Measurements from ENCODE around the gene PSKH1. TPM values are rescaled to one million over a fixed set of nuclear protein-coding genes. Genes with fewer than 3 reads are reported as not detected.

Gene PSKH1
- 14.5 and 18.5 TPM in 2 replicates for total RNA-seq

DNA sequence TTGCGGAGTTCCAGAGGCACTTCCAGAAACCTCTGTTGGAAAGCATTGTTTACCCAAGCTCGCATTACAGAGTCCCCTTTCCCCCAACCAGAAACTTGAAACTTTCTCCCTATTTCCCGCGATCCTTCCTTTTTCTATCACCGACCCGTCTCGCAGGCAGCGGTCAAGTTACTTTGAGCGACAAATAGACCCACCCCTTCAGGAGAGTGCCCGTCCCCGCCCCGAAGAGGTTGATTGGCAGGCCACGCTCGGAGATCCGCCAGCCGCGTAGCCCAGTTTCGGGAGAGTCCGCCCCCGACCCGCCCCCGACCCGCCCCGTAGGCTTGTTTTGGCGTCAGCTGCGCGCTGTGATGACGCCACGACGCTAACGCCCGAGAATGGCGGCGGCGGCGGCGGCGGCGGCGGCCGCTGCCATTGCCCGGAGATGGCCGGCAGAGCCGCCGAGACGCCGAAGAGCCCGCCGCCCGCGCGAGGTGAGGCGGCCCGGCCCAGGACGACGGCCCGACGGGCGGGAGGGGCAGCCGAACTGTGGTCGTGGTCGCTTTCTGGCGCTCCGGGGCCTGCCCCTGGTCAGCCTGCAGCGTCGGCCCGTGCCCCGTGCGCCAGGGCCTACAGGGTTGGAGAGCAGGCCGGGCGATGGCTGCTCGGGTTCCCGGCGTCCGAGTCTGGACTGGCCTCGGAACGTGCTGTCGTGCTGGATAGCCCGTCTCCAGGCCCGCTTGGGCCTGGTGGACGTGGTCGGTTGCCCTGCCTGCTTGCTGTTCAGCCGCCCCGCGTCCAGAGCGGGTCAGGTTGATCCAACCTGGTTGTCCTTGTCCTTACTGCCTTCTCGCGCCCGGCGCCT lies at the start of gene PSKH1:
TSS of gene PSKH1 (plus strand) at position 356 of the 844 bp plus-strand sequence. CDS start 15,496 bp downstream, outside the sequence.

DNA sequence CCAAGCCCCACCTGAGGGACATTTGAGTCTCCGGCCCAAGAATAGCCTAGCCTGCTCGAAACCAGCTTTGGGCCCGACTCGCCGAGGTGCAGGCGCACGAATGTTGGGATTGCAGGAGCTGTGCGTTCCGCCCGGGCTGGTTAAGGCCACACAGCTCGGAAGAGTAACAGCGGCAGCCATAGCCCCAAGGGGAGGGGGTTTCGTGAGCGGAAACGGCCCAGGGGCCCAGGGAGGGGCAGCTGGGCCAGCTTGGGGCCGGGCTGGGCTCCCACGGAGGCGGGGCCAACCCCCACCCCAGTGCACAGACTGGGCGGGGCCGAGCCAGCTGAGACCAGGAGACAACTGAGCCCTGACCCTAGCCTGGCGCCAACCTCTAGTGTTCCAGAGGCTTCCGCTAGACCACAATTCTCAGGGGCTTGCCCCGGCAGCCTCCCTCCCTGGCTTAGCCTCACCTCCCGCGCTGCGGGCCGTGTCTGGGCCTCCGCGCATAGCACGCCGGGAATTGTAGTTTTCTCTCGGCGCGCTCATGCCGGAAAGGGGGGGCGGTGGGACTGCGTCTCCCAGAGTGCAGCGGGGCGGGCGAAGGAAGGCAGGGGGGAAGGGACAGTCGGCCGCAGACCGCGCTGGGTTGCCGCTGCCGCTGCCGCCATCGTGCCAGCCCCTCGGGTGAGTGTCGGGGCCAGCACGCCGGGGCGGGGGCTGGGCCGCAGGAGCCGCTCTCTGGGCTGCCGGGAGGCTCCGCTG lies 46.6 kb upstream of the PSKH1 start, which contains the start of gene NUTF2:
TSS of gene NUTF2 (plus strand) at position 614 of the 744 bp plus-strand sequence. CDS start 18,198 bp downstream, outside the sequence.

DNA sequence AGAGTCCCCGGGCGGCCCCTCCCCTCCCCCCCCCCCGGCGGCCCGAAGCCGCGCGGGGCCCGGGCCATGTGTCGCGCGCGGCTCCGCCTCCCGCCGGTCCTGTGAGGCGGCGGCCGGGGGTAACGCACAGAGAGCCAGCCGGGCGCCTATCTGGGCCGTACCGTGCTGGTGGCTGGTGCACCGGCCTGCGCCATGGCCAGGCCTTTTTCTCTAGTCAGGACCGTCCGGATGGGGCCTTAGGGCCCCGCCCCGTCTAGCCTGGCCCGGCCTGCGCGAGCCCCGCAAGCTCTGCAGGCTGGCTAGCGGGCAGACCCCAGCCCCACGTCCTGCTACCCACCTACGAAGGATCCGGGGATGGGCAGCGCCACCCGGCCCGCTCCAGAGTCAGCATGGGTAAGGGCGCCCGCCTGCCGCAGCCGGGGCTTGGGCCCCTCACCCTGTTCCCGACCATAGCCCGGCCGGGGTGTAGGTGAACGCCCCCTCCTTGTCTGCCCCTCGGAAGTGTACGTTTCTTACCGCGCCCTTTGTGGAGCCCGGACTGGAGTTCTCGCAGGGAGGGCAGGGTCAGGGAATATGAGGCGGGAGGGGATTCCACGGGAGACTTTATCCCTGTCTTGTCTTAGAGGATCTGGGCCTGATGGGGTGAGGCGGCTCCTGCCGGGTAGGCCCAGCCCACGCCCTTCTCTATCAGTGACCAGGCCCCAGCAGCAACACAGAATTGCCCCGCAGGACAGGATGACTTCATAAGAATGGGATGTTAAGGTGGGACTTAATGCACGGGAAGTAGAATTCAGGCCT lies 45.8 kb upstream of the PSKH1 start, which contains the start of gene CENPT:
TSS of gene CENPT (minus strand) at position 630 of the 798 bp plus-strand sequence. CDS start 13,834 bp downstream, outside the sequence.

DNA sequence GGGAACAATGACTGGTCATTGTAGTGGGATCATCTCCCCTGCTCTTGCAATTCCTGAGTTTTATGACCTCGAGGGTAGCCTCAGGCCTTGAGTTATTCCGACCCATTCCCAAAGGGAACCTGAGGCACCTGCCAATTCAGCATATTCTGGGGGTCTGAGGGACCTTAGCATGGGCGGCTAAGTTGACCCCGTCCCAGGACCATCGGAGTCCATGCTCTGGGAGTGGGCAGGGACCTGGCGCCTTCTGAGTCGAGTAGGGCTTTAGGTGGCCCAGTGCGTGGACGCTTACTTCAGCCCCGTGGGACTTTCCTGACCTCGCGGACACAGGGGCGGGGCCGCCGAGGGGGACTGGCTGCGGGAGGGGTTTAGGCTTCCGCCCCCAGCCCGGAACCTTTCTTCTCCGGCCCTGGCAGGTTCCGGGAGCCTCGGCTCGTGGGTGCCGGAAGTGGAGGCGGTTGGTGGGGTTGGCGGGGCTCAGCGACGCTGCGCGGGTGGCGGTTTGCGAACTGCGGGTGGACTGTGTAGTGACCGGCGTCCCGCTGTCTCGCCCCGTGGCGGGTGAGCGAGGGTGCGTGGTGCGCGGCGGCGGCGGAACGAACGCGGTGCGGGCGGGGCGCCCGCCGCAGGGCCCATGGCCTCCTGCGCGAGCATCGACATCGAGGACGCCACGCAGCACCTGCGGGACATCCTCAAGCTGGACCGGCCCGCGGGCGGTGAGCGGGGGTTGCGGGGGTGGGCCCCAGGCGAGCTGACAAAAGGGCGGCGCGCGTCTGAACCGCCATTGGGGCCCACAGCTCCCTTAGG lies 20.2 kb upstream of the PSKH1 start, which contains the start of gene EDC4:
TSS of gene EDC4 (plus strand) at position 422 of the 804 bp plus-strand sequence. CDS start at position 632, 210 bp downstream.

DNA sequence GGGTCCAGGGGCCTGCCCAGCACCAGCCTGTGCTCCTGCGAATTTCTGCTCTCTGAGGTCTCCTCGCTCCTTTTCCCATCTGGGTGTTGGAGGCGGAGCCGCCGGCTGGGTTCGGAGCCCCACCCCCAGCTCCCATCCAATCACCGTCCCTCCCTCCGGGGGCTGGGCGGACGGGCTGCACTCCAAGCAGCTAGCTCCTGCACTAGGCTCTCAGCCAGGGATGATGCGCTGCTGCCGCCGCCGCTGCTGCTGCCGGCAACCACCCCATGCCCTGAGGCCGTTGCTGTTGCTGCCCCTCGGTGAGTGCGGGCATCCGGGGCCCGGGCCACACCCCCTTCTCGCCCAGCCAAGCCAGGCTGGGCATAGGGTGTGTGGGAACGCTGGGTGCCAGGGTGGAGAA lies 8.4 kb upstream of the PSKH1 start, which contains the start of gene NRN1L:
TSS of gene NRN1L (plus strand) at position 202 of the 400 bp plus-strand sequence. CDS start at position 221, 19 bp downstream.

DNA sequence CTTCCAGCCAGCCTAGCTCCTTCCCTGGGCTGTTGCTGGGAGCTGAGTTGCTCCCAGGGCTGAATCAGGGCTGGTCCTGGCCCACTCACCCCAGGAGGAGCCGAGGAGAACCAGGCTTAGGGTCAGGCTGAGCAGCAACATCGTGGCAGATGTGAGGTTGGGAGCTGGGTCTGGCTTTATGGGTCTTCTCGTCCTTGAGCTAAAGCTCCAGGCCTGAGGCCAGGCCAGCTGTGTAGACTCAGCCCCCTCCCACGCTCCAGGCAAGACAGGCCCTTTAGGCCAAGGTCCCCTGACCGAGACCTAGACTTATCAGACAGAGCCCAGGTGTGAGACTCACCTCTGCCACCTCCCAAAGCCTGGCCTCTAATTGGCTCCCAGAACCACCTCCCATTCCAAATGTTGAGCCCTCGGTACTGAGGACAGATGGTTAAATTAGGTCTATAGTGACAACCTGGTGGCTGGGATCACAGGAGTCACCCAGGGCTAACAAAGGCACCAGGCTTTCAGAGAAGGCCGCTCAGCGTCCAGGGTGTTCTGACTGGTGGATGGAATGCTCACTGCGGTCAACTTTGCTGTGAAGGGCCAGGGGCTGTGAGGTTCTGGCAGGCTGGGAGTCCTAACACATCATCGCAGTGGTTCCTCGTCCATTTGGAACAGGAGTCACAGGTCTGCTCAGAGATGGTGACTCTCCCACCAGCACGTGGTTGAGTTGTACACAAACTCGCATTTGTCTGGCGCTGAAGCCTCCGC lies 38.8 kb downstream of the PSKH1 start, which contains the start of gene CTRL:
TSS of gene CTRL (minus strand) at position 151 of the 750 bp plus-strand sequence. CDS start at position 141, 10 bp downstream.

DNA sequence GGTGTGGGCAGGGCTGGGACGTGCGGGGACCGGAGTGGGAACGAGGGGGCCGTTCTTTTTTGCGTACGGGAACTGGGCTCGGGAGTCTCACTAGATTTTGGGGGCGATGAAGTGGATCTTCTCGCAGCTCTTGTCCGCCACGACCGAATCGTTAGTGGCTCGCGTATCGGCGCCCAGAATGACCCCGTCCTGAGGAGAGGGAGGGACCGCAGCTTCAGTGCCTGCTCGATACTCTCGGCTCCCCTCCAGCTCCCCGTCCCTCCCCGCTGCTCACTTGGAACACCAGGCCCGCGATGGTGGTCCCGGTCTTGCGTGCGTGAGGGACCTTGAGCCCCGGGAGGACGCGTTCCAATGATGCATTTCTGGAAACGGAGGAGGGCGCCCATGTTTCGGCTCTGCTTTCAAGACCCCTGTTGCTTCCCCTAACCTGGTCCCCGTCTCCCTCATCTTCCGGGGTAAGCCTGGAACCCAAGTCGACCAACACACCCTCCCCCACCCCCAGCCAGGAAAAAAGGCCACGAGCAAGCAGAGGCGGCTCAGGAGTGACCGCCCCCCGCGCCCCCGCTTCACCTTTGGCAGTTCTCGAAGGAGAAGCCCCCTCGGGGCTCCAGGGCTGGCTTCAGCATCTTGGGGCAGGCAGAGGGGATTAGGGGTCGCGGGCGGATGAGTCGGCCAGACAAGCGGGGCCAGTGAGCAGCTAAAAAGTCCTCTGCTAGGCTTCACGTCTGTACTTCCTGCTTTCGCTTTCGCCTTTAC lies 43.2 kb downstream of the PSKH1 start, which contains the start of gene PSMB10:
TSS of gene PSMB10 (minus strand) at position 727 of the 756 bp plus-strand sequence. CDS start at position 626, 101 bp downstream.

DNA sequence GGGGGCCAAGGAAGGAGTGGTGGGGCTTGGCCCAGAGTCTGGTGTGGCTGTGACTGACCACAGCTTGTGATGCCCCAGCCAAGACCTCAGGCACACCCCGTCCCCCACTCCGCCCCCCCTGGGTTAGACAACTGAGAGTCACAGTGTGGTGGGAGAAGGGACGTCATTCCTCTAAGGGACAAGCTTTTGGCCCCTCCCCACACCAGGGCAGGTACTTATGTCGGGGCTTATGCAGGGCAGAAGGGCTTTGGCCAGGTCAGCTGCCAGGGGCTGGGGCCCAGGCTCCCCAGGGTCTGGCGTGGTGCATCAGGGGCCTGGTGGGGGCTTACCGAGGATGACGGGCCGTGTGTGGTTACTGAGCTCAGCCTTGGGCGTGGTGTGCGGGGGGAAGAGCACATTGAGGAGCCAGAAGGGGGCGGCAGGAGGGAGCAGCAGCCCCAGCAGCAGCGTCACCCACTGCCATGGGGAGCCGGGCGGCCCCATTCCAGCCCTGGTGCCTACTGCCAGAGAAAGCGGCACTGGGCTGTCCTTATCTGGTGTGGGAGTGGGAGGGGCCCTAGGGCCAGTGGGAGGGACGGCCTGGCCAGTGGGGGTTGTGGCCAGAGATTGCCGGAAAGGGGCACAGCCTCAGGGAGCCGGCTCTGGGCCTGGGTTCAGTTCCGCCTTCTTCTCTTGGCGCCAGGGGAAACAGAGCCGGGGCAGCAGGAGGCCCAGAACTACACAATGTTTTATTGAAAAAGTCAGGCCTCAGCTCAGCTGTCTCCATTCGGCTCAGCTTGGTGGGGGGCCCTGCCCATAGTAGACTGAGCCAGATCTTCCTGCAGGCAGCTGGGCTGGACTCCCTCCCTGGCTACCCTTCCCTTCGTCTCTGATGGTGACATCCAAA lies 50.8 kb downstream of the PSKH1 start, which contains the start of gene LCAT:
TSS of gene LCAT (minus strand) at position 502 of the 886 bp plus-strand sequence. CDS start at position 483, 19 bp downstream.

DNA sequence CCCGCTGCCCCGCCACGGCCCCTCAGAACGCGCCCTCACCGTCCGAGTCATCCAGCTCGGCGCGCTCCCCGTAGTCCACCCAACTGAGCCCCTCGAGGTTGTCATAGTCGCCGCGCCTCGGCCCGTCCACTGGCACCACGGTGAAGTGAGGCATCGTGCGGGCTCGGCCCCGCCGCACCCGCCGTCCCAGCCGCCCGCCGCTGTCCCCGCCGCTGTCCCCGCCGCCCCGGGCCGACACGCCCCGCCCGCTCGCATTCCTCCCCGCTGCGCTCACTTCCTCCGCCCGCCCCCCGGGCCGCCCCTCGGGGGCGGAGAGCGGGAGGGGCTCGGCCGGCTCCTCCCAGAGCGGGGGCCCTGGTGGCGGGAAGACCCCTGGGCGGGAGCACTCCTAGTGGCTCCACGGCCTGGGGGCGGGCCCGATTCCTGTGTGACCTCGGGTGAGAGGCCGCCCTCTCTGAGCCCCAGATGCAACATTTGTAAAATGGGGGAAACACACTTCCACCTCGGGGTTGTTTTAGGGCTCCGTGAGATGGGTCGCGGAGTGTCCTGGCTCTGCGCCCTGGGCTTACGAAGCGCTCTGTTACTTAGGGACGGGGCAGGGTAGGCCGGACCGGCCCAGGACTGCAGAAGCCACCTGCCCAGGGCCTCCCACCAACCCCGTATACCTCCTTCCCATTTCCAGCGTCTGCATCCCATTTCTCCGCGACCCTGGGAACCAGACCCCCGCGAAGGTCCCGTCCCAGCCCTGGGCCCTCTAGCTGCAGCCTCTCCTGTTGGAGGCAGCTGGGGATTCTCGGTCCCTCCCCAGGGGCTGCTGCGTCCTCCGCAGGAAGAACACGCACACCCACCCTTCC lies 75.6 kb downstream of the PSKH1 start, which contains the start of gene SLC12A4:
TSS of gene SLC12A4 (minus strand) at position 238 of the 854 bp plus-strand sequence. CDS start at position 154, 84 bp downstream.

Other genes with a start within 250 kb of the PSKH1 start
- gene CARMIL2, start 248.1 kb upstream of the PSKH1 start, total RNA-seq, result under 0.01 and 0.29 TPM in 2 replicates
- gene ACD, start 233.0 kb upstream of the PSKH1 start, total RNA-seq, result 15.4 and 16.7 TPM in 2 replicates
- 0.44 and 2.5 TPM in 2 replicates for gene PARD6A, start 232.3 kb upstream of the PSKH1 start, total RNA-seq
- gene ENKD1, start 226.5 kb upstream of the PSKH1 start, total RNA-seq, result 18.2 and 21.8 TPM in 2 replicates
- 9.6 and 13.7 TPM in 2 replicates for gene C16orf86, start 226.4 kb upstream of the PSKH1 start, total RNA-seq
- gene GFOD2, start 173.9 kb upstream of the PSKH1 start, total RNA-seq, result 15.4 and 16.1 TPM in 2 replicates
- 4.9 and 7.8 TPM in 2 replicates for gene RANBP10, start 86.7 kb upstream of the PSKH1 start, total RNA-seq
- 0.73 and 1.3 TPM in 2 replicates for gene TSNAXIP1, start 86.4 kb upstream of the PSKH1 start, total RNA-seq
- gene THAP11, start 50.9 kb upstream of the PSKH1 start, total RNA-seq, result 32.6 and 58.1 TPM in 2 replicates
- 141 and 205 TPM in 2 replicates for gene NUTF2, start 46.3 kb upstream of the PSKH1 start, total RNA-seq
- 35.6 and 36.1 TPM in 2 replicates for gene CENPT, start 45.6 kb upstream of the PSKH1 start, total RNA-seq
- 61.5 and 67.2 TPM in 2 replicates for gene EDC4, start 20.2 kb upstream of the PSKH1 start, total RNA-seq
- 0.73 TPM in 1 of 2 replicates, not detected in the other for gene NRN1L, start 8.4 kb upstream of the PSKH1 start, total RNA-seq
- gene CTRL, start 38.6 kb downstream of the PSKH1 start, total RNA-seq, result 0.33 and 0.44 TPM in 2 replicates
- 56.1 and 69.8 TPM in 2 replicates for gene PSMB10, start 43.6 kb downstream of the PSKH1 start, total RNA-seq
- gene LCAT, start 50.9 kb downstream of the PSKH1 start, total RNA-seq, result 7.6 and 12.4 TPM in 2 replicates
- 78.1 and 109 TPM in 2 replicates for gene SLC12A4, start 75.4 kb downstream of the PSKH1 start, total RNA-seq
- not detected in 2 replicates for gene DPEP3, start 87.2 kb downstream of the PSKH1 start, total RNA-seq
- not detected in 2 replicates for gene DPEP2, start 106.2 kb downstream of the PSKH1 start, total RNA-seq
- gene DPEP2NB, start 122.7 kb downstream of the PSKH1 start, total RNA-seq, result not detected in 2 replicates
- gene DDX28, start 130.0 kb downstream of the PSKH1 start, total RNA-seq, result 9.3 TPM in 2 replicates
- 18.7 and 31.1 TPM in 2 replicates for gene DUS2, start 130.0 kb downstream of the PSKH1 start, total RNA-seq
- gene NFATC3, start 192.1 kb downstream of the PSKH1 start, total RNA-seq, result 8.1 and 15.1 TPM in 2 replicates